GM19193 (cell line): Measurements from ENCODE around the gene TEX26.

Experiments used
- POLR2A ChIP-seq: IDR thresholded peaks from 4 replicates; pipeline ENCODE4 v1.6.1; 2011; ENCODE audit not compliant: insufficient read depth, insufficient read length; ENCODE audit errors: extremely low read depth

Gene TEX26

GRCh38 chr13:31011901-31012654 is 79.6 kb downstream of the TEX26 start:
- TF ChIP-seq POLR2A: no peak

- no peak for TF ChIP-seq POLR2A
Observed at GRCh38 chr13:31012655-31013024, 80.2 kb downstream of the TEX26 start.

DNA sequence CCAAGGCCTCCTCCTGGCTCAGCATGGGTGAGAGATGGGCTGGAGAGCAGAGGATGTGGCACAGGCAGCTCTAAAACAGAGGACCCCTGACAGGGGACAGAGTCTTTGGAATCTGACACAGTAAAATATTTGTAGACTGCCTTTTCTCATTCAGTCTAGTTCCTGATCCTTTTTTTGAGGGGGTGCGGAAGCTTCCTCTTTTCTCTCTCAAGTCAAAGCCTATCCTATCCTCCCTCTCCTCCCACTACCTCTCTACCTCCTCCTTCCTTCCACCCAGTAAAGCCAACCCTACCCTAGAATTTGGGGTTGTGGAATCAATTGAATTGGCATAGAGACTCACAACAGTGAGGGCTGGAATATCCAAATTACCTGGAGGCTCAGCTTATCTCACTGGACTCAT is 82.0 kb downstream of the TEX26 start:
- TF ChIP-seq POLR2A: no peak

- TF ChIP-seq POLR2A: no peak
Observed at GRCh38 chr13:31015199-31015598, 82.7 kb downstream of the TEX26 start.

DNA sequence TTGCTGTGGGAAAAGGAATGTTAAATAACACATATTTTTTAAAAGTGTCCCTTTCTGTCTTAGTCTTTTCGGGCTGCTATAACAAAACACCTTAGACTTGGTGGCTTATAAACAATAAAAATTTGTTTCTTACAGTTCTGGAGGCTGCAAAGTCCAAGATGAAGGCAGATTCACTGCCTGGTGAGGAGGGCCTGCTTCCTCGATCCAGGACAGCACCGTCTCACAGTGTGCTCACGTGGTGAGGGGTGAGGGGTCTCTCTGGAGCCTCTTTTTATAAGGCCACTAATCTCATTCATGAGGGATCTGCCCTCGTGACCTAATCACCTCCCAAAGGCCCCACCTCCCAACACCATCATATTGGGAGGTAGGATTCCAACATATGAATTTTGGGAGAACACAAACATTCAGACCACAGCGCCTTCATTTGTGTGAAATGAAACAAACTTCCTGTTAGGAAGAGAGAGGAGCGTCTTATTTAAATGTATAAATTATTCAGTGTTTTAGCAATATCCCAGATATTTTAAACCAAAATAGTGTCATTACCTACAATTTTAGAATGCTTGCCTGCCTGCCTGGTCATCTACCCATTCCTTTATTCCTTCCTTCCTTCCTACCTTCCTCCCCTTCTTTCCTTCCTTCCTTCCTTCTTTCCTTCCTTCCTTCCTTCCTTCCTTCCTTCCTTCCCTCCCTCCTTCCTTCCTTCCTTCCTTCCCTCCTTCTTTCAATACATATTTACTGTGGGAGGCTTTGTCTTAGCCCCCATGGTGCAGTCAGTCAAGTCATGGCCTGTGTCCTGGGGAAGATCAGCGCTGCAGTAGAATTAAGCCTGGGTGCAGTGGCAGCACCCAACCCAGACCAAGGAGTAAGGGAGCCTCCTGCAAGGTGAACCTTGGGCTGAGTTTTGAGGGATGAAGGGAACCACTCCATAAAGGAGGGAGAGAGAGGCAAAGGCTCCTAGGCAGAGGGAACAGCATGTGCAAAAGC is 84.2 kb downstream of the TEX26 start:
- no peak for TF ChIP-seq POLR2A

DNA sequence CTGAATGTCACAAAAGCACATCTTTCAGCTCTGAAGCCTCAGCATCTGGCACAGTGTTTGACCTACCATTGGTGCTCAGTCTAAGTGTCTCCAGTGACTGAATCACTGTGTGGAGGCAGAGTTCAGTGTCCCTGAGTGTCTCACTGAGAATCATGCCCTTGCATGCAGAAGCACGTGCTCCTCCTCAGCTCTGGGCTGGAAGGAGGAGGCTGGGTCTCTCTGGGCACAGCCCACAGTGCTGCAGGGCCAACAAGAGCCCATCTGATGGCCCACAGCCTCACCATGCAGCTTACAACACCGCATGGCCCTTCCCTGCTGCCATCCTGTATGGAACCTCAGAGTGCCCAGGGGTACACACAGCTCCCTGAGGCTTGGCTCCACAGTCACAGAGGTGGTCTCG is 86.1 kb downstream of the TEX26 start:
- no peak for TF ChIP-seq POLR2A

DNA sequence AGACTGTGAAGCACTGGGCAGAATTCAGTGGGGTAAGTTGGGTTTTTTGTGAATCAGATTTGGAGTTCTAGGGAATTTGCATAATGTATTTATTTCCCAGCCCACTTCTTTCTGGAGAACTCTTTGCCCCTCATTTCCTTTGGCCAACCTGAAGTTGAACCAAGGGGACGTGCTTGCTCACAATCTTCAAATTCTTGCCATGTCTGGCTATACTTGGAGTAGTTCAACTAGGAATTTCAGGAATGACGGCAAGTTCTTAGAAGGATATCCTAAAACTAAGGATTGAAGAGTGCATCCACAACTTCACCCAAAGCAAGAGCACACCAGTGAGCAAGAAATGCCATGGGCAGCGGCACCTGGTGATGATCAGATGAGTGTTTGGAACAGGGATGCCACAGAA is 88.5 kb downstream of the TEX26 start:
- no peak for TF ChIP-seq POLR2A

GRCh38 chr13:31022288-31022895 is 89.9 kb downstream of the TEX26 start:
- TF ChIP-seq POLR2A: no peak

DNA sequence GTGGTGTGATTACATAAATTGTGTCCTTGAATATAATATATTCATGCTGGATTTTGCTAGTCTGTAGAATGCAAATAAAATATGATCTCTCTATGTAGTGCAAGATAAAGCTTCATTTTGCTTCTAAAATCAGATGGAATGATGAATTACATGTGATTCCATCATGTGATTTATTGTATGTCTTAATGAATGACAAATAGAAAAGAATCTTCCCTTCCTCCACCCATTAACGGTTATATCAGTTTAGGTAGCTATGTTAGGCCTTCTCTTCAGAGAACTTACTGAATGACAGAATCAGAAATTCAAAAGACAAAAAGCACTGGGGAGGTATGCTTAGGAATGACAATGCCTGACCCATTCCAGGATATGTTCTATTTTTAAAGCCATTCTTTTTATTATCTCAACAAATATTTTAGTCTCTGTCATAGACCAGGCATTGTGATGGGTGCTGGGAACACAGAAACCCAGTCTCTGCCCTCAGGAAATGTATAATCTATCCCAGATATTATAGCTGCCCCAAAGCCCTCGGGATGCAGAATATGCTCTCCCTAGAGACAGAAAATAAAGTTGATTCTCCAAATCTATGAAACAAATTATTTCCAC is 90.6 kb downstream of the TEX26 start:
- TF ChIP-seq POLR2A: no peak
